ENCODE results near the gene PFDN4.

DNA sequence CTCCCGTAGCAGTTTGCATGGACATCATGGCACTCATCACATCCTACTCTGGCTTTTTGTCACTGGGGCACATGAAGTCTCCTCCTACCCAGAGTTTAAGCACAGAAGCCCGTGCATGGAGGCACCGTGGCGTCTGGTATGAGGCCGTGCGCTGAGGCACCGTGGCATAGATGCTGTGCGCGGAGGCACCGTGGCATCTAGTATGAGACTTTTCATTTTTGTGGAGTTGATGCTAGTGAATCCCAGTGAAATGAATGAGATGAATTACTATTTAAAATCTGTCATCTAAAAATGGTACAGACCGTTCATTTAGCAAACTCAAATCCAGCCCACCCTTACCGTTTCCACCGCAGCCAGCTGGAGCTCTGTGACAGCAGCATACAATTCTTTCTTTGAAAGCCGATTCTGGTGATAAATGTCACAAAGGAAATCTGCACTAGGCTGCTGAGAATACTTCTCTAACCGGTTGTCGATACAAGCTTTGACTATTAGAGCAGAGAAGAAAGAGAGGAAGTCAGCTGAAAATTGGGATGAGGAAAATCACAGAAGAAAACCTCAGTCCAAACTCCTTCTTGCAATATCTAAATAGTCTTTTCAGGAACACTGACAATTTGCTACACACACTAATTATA lies 45.4 kb upstream of the PFDN4 start:
- TF ChIP-seq CTCF (IDR thresholded peaks at IDR 0.05; ENCODE audit: low read depth, low read length, poor library complexity, severe bottlenecking) (no peak), EZH2phosphoT487 (IDR thresholded peaks at IDR 0.05; ENCODE audit: borderline replicate concordance, low read length) (no peak)
